Endothelial cell of umbilical vein (primary cell): Measurements from ENCODE around the gene ZNF530. TPM values are rescaled to one million over a fixed set of nuclear protein-coding genes. Genes with fewer than 3 reads are reported as not detected.
A peak's percentile ranks its signal among the peaks of the same experiment; 100 is the strongest.

Experiments
- BruUV-seq: library from RNA; stranded (reverse); fragments of 400-500 nt; replicated peaks from 2 replicates; lab custom pipeline; 2021; lab: Mats Ljungman, UMichigan
- CTCF ChIA-PET: fragments of 300-600, 350-600 bp; sonication (Branson Sonifier 250); formaldehyde crosslinking; loops from one replicate; lab custom pipeline; 2021; ENCODE audit warnings: antibody characterized with exemption, inconsistent platforms; lab: Charles Lee
- POLR2A ChIA-PET: fragments of 300-600, 350-600 bp; sonication (Branson Sonifier 250); formaldehyde crosslinking; loops from one replicate; lab custom pipeline; 2021; ENCODE audit warnings: antibody characterized with exemption, inconsistent platforms; lab: Charles Lee
- DNase-seq: peaks from one replicate; pipeline ENCODE4 v3.0.0-alpha.2; 2011; ENCODE audit warnings: low read depth, low spot score
- FAIRE-seq: peaks from 2 replicates; lab custom pipeline; 2011; peaks lifted over from hg19 to GRCh38; lab: Jason Lieb, UNC
- H2AFZ ChIP-seq: 2 replicates; pipeline ENCODE4 v1.6.0; 2012; ENCODE audit warnings: low read depth, low read length, control low read depth, inconsistent platforms
- H3K27ac ChIP-seq: 2 replicates; pipeline ENCODE4 v1.5.1; 2011; ENCODE audit warnings: low read depth, mild to moderate bottlenecking, control low read depth, low read length, moderate library complexity; ENCODE audit not compliant: insufficient read depth
- H3K27me3 ChIP-seq, 2 experiments: 2 replicates each; pipeline versions ENCODE4 v1.6.0 to v1.6.1; 2011; ENCODE audit warnings: low read length in 2 of 2, mixed read lengths in 1 of 2; ENCODE audit not compliant: control insufficient read depth in 2 of 2, insufficient read depth in 2 of 2
- H3K36me3 ChIP-seq, 2 experiments: 2 replicates in 1 of 2; 3 replicates in 1 of 2; pipeline ENCODE4 v1.5.1; 2011; ENCODE audit warnings: low read length in 2 of 2, mild to moderate bottlenecking in 1 of 2, moderate library complexity in 1 of 2; ENCODE audit not compliant: control insufficient read depth in 2 of 2, insufficient read depth in 2 of 2; ENCODE audit errors: extremely low read depth in 1 of 2
- H3K4me1 ChIP-seq: 3 replicates; pipeline ENCODE4 v1.5.1; 2011; ENCODE audit warnings: mild to moderate bottlenecking, low read length; ENCODE audit not compliant: control insufficient read depth, insufficient read depth; ENCODE audit errors: extremely low read depth
- H3K4me2 ChIP-seq: 2 replicates; pipeline ENCODE4 v1.6.1; 2011; ENCODE audit warnings: low read length, control low read depth, mixed read lengths; ENCODE audit not compliant: insufficient read depth
- H3K4me3 ChIP-seq, 3 experiments: fragments of 200-600 bp in 1 of 3; sonication (generic), shearing (Covaris generic) in 1 of 3; replicated peaks in 1 of 3; 2 replicates each; pipeline ENCODE4 v1.5.1; 2011 to 2016; ENCODE audit warnings: control low read depth in 3 of 3, low read length in 3 of 3, mild to moderate bottlenecking in 2 of 3, inconsistent platforms in 1 of 3, low read depth in 1 of 3, moderate library complexity in 1 of 3; ENCODE audit not compliant: insufficient read depth in 1 of 3
- H3K79me2 ChIP-seq: 2 replicates; pipeline ENCODE4 v1.6.0; 2012; ENCODE audit warnings: low read length, inconsistent platforms; ENCODE audit not compliant: control insufficient read depth, insufficient read depth
- H3K9ac ChIP-seq: replicated peaks from 2 replicates; pipeline ENCODE3; 2011; ENCODE audit warnings: low read length, control low read depth; ENCODE audit not compliant: insufficient read depth; ENCODE audit errors: extremely low read depth
- H3K9me1 ChIP-seq: replicated peaks from 3 replicates; pipeline ENCODE4 v1.6.0; 2011; ENCODE audit warnings: mild to moderate bottlenecking, low read length; ENCODE audit not compliant: control insufficient read depth, insufficient read depth; ENCODE audit errors: extremely low read depth
- H3K9me3 ChIP-seq: replicated peaks from 2 replicates; pipeline ENCODE4 v1.5.1; 2012; ENCODE audit warnings: low read length, inconsistent platforms; ENCODE audit not compliant: control insufficient read depth, insufficient read depth
- H4K20me1 ChIP-seq: replicated peaks from 2 replicates; pipeline ENCODE3; 2011; ENCODE audit warnings: mild to moderate bottlenecking, low read length; ENCODE audit not compliant: control insufficient read depth, insufficient read depth; ENCODE audit errors: extremely low read depth
- EZH2 ChIP-seq: IDR thresholded peaks from 2 replicates; pipeline ENCODE4 v1.6.1; 2012; ENCODE audit warnings: borderline replicate concordance, low read depth, mild to moderate bottlenecking, moderate library complexity, low read length, inconsistent platforms; ENCODE audit not compliant: severe bottlenecking
- FOS ChIP-seq: IDR thresholded peaks from 2 replicates; pipeline ENCODE4 v1.6.1; 2011; ENCODE audit warnings: mild to moderate bottlenecking, low read length, moderate library complexity, borderline replicate concordance; ENCODE audit not compliant: insufficient read depth
- GATA2 ChIP-seq: IDR thresholded peaks from 2 replicates; pipeline ENCODE4 v1.7.0; 2011; ENCODE audit warnings: low read depth, mild to moderate bottlenecking, moderate library complexity, mixed read lengths, low read length; ENCODE audit not compliant: insufficient read length, insufficient read depth
- JUN ChIP-seq: IDR thresholded peaks from 2 replicates; pipeline ENCODE4 v1.6.1; 2011; ENCODE audit warnings: borderline replicate concordance, low read depth; ENCODE audit not compliant: insufficient read length, insufficient read depth
- MYC ChIP-seq: IDR thresholded peaks from one replicate; pipeline ENCODE4 v1.6.1; 2011; ENCODE audit warnings: mild to moderate bottlenecking, low read depth, low read length
- POLR2AphosphoS5 ChIP-seq: IDR thresholded peaks from 2 replicates; pipeline ENCODE4 v1.6.1; 2012; ENCODE audit warnings: low read depth, mild to moderate bottlenecking, control low read depth, low read length, moderate library complexity; ENCODE audit not compliant: insufficient read depth
- dilution Hi-C: fragments of 300-500 bp; cut with MboI; formaldehyde crosslinking; loops from one replicate; pipeline ENCODE4 v1.15.0; 2019; ENCODE audit warnings: low sequenced_read_pairs; ENCODE audit not compliant: extremely low pct_ligation_motif_present
- intact Hi-C: fragments of 100-400 bp; cut with micrococcal nuclease; formaldehyde crosslinking; loops from one replicate; pipeline ENCODE4 v1.10.0; 2022
- polyA plus RNA-seq, 4 experiments: library from polyadenylated mRNA; depleted of rRNA in 3 of 4; stranded (reverse) in 3 of 4; unstranded in 1 of 4; fragments of >200 nt; gene quantifications; 2 replicates each; pipeline versions ENCODE4 v1.2.1 to v1.2.3, GENCODE V29; 2011 to 2012; ENCODE audit warnings: missing spikeins in 1 of 4
- total RNA-seq: library from RNA; stranded (reverse); gene quantifications from 2 replicates; pipeline ENCODE4 v1.2.3, GENCODE V29; 2021
- TF ChIP-seq, protein P1 (sequence below), 2 donors: IDR thresholded peaks; 1 replicate in 1 of 2; 2 replicates in 1 of 2; pipeline ENCODE4 v1.5.1; 2011; ENCODE audit warnings: low read length in 2 of 2, mild to moderate bottlenecking in 2 of 2, moderate library complexity in 2 of 2, control low read depth in 1 of 2, inconsistent platforms in 1 of 2, low read depth in 1 of 2; ENCODE audit not compliant: insufficient read depth in 1 of 2; ENCODE audit errors: extremely low read depth in 1 of 2
- TF ChIP-seq, protein P2 (sequence below): IDR thresholded peaks from 2 replicates; pipeline ENCODE4 v1.6.1; 2011; ENCODE audit not compliant: insufficient read depth, insufficient read length

ZNF530 gene
- total and polyA plus RNA-seq, 2 donors (not counting 3 experiments of a cell fraction or from before 2014, with no cell fraction given): 1.5 to 4.0 TPM

DNA sequence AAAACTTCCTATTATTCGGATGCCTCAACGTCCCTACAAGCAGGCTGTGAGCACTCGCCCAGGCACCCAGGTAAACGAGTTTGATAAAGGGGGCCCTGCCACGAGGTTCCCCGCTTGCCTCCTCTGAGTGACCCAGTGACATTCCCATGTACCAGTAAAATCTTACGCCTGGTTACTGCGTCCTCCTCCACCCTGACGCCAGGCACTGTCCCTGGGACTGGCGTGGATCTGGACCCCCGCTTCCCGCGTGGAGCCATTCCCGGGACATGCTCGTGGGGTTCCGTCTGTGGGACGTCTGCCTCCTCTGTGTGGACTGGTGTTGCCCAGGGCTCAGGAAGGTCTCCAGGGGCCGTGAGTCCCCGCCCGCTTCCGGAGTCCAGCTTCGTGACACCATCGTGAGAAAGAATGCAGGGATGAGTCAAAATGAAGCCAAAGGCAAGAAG, 39.6 kb upstream of the ZNF530 start:
- peak overlapping the region; percentile 69 for H3K4me2 ChIP-seq
- H2AFZ ChIP-seq: peak overlapping the region; percentile 88
- H3K27me3 ChIP-seq: no peaks in the 10 kb centered on the region
- TF ChIP-seq, protein P1, sequence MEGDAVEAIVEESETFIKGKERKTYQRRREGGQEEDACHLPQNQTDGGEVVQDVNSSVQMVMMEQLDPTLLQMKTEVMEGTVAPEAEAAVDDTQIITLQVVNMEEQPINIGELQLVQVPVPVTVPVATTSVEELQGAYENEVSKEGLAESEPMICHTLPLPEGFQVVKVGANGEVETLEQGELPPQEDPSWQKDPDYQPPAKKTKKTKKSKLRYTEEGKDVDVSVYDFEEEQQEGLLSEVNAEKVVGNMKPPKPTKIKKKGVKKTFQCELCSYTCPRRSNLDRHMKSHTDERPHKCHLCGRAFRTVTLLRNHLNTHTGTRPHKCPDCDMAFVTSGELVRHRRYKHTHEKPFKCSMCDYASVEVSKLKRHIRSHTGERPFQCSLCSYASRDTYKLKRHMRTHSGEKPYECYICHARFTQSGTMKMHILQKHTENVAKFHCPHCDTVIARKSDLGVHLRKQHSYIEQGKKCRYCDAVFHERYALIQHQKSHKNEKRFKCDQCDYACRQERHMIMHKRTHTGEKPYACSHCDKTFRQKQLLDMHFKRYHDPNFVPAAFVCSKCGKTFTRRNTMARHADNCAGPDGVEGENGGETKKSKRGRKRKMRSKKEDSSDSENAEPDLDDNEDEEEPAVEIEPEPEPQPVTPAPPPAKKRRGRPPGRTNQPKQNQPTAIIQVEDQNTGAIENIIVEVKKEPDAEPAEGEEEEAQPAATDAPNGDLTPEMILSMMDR (IDR thresholded peaks at IDR 0.05; ENCODE audit: extremely low read depth in 1 of 2, insufficient read depth in 1 of 2, low read depth in 1 of 2, low read length in 2 of 2): no peak
- TF ChIP-seq FOS: no peak
- no peak for TF ChIP-seq MYC
- TF ChIP-seq, protein P2, sequence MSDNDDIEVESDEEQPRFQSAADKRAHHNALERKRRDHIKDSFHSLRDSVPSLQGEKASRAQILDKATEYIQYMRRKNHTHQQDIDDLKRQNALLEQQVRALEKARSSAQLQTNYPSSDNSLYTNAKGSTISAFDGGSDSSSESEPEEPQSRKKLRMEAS: no peak
- no peak for TF ChIP-seq JUN
- TF ChIP-seq GATA2: no peak
- no peak for TF ChIP-seq EZH2
- TF ChIP-seq POLR2AphosphoS5: no peak
- dilution Hi-C loops (no loop called here), intact Hi-C loops (loop anchor here (10.0 kb wide), 1 partner anchor 145 kb away; the partner anchor contains the start of gene ZNF17)
- H3K9me1 ChIP-seq: no peaks in the 10 kb centered on the region
- DNase-seq (no peak), FAIRE-seq (no peak)
- CTCF ChIA-PET: no interaction called here
- peaks cover 0 to 8% of the 10 kb centered on the region in 2 experiments for H3K36me3 ChIP-seq
- no peaks in the 10 kb centered on the region for H4K20me1 ChIP-seq
- H3K4me3 ChIP-seq: peak overlapping the region; percentile 21 to 79 (median 67)
- peaks cover 11% of the 10 kb centered on the region for H3K4me1 ChIP-seq
- H3K9ac ChIP-seq: no peak overlapping the region
- no peak overlapping the region for H3K27ac ChIP-seq
- no TSS peak for BruUV-seq
- POLR2A ChIA-PET: no interaction called here
- no peaks in the 10 kb centered on the region for H3K9me3 ChIP-seq
- H3K79me2 ChIP-seq: no peaks in the 10 kb centered on the region
